TTC549 (cell line): ENCODE results near the gene CCDC136.

Source experiments
- FAIRE-seq: peaks from 2 replicates; lab custom pipeline; 2012; peaks lifted over from hg19 to GRCh38; lab: Jason Lieb, UNC

Gene CCDC136

GRCh38 chr7:128865996-128866877 lies 74.5 kb downstream of the CCDC136 start:
- FAIRE-seq: no peak

GRCh38 chr7:128867241-128867640 lies 75.5 kb downstream of the CCDC136 start:
- FAIRE-seq: no peak

- FAIRE-seq: no peak
These were observed 76.3 kb downstream of the CCDC136 start for GRCh38 chr7:128867842-128868623.

- no peak for FAIRE-seq
These were observed 76.9 kb downstream of the CCDC136 start for GRCh38 chr7:128868624-128869137.

GRCh38 chr7:128869138-128869943 lies 77.6 kb downstream of the CCDC136 start:
- no peak for FAIRE-seq

GRCh38 chr7:128869944-128870285 lies 78.1 kb downstream of the CCDC136 start:
- no peak for FAIRE-seq

GRCh38 chr7:128871050-128871449 lies 79.3 kb downstream of the CCDC136 start:
- FAIRE-seq: no peak
